Endometrium (tissue), 2 donors: Measurements from ENCODE around the gene LMO7.
"Not testable (repeated sequence)": the region's sequence is repeated elsewhere in the genome, so short reads cannot be mapped to it uniquely, and the experiment has no call there.

Experiments
- FAIRE-seq: peaks from 2 replicates; lab custom pipeline; 2012; peaks lifted over from hg19 to GRCh38; lab: Jason Lieb, UNC
- donor health status: control.
- donor health status: control.

The LMO7 gene

GRCh38 chr13:75699062-75699461 is 62.9 kb downstream of the LMO7 start:
- no peak for FAIRE-seq

- not testable (repeated sequence) for FAIRE-seq
Observed at GRCh38 chr13:75699717-75700116, 63.6 kb downstream of the LMO7 start.

GRCh38 chr13:75700552-75700951 is 64.4 kb downstream of the LMO7 start:
- no peak for FAIRE-seq

GRCh38 chr13:75702476-75702875 is 66.3 kb downstream of the LMO7 start:
- no peak for FAIRE-seq

- no peak for FAIRE-seq
Observed at GRCh38 chr13:75703769-75704168, 67.6 kb downstream of the LMO7 start.

- FAIRE-seq, result no peak
Observed at GRCh38 chr13:75704194-75704926, 68.2 kb downstream of the LMO7 start.

GRCh38 chr13:75704927-75705288 is 68.8 kb downstream of the LMO7 start:
- FAIRE-seq, result no peak

- no peak for FAIRE-seq
Observed at GRCh38 chr13:75705395-75705794, 69.3 kb downstream of the LMO7 start.

- FAIRE-seq, result no peak
Observed at GRCh38 chr13:75705908-75706307, 69.8 kb downstream of the LMO7 start.

GRCh38 chr13:75713852-75714251 is 77.7 kb downstream of the LMO7 start:
- FAIRE-seq, result no peak

- no peak for FAIRE-seq
Observed at GRCh38 chr13:75715601-75716523, 79.7 kb downstream of the LMO7 start.

GRCh38 chr13:75717525-75717924 is 81.4 kb downstream of the LMO7 start:
- no peak for FAIRE-seq

- FAIRE-seq, result peak; percentile 15
Observed at GRCh38 chr13:75721307-75721706, 85.2 kb downstream of the LMO7 start.

- FAIRE-seq, result no peak
Observed at GRCh38 chr13:75723901-75724300, 87.8 kb downstream of the LMO7 start.

GRCh38 chr13:75724752-75725517 is 88.8 kb downstream of the LMO7 start:
- FAIRE-seq, result no peak

GRCh38 chr13:75725736-75726135 is 89.6 kb downstream of the LMO7 start:
- peak; percentile 72 for FAIRE-seq

GRCh38 chr13:75726306-75726705 is 90.2 kb downstream of the LMO7 start:
- FAIRE-seq, result no peak

GRCh38 chr13:75733113-75733512 is 97.0 kb downstream of the LMO7 start:
- not testable (repeated sequence) for FAIRE-seq

- no peak for FAIRE-seq
Observed at GRCh38 chr13:75736173-75736572, 100.0 kb downstream of the LMO7 start.

GRCh38 chr13:75738841-75739240 is 102.7 kb downstream of the LMO7 start:
- FAIRE-seq, result no peak

GRCh38 chr13:75739244-75739868 is 103.2 kb downstream of the LMO7 start:
- FAIRE-seq, result no peak

GRCh38 chr13:75740031-75740430 is 103.9 kb downstream of the LMO7 start:
- FAIRE-seq, result no peak
